ENCODE results near the gene COPG2.

COPG2 gene

GRCh38 chr7:130492523-130493274 is 175.8 kb downstream of the COPG2 start:
- H3K4me3 ChIP-seq (IDR thresholded peaks at IDR 0.05; ENCODE audit: insufficient read depth, low read depth, low read length): no peak overlapping the region
- no peaks in the 10 kb centered on the region for H3K36me3 ChIP-seq (ENCODE audit: insufficient read depth)
- no peak overlapping the region for H3K9ac ChIP-seq
- H3K27me3 ChIP-seq (ENCODE audit: insufficient read depth, low read depth): no peaks in the 10 kb centered on the region
- H3K4me1 ChIP-seq (ENCODE audit: low read depth, poor library complexity, severe bottlenecking): no peaks in the 10 kb centered on the region
- H3K27ac ChIP-seq: no peak overlapping the region
- 0 out of 2 replicates have a peak, but pooled peaks cover 6% of the 10 kb centered on the region for H3K79me2 ChIP-seq (ENCODE audit: insufficient read depth, low read depth)
- H3K4me2 ChIP-seq: no peak overlapping the region
- H4K20me1 ChIP-seq (ENCODE audit: insufficient read depth): no peaks in the 10 kb centered on the region
- no peak overlapping the region for H2AFZ ChIP-seq (ENCODE audit: low read depth)
- TF ChIP-seq, protein P1, sequence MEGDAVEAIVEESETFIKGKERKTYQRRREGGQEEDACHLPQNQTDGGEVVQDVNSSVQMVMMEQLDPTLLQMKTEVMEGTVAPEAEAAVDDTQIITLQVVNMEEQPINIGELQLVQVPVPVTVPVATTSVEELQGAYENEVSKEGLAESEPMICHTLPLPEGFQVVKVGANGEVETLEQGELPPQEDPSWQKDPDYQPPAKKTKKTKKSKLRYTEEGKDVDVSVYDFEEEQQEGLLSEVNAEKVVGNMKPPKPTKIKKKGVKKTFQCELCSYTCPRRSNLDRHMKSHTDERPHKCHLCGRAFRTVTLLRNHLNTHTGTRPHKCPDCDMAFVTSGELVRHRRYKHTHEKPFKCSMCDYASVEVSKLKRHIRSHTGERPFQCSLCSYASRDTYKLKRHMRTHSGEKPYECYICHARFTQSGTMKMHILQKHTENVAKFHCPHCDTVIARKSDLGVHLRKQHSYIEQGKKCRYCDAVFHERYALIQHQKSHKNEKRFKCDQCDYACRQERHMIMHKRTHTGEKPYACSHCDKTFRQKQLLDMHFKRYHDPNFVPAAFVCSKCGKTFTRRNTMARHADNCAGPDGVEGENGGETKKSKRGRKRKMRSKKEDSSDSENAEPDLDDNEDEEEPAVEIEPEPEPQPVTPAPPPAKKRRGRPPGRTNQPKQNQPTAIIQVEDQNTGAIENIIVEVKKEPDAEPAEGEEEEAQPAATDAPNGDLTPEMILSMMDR (conservative IDR thresholded peaks at IDR 0.05; ENCODE audit: low read depth, low read length): no peak

DNA sequence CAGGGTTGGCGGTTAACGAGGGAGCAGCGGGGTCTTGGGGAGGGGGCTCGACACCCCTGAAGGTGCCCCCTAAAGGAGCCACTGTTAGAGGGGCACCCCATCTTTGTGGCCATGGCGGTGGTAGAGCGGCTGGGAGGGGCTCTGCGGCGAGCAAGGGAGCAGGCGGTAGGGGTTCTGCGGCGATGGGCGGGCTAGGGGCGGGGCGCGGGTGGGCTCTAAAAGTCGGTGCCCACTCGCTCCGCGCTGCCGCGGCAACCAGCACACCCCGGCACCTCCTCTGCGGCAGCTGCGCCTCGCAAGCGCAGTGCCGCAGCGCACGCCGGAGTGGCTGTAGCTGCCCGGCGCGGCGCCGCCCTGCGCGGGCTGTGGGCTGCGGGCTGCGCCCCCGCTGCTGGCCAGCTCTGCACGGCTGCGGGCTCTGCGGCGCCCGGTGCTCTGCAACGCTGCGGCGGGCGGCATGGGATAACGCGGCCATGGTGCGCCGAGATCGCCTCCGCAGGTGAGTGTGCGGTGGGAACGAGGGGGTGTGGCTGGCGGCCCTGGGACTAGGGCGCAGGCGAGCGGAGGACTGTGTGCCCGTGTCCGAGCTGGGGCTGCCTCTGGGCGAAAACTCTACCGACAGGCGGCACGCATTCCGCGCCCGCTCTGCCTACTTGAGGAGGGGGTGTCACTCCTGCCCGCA is 176.6 kb downstream of the COPG2 start, which contains the start of gene MEST:
Gene MEST (plus strand): TSS at position 245 of the 682 bp plus-strand sequence. CDS start 229 bp downstream, at position 474.
- Histone ChIP-seq H3K27ac (no peak within 1 kb of the TSS), H3K27me3 (ENCODE audit: insufficient read depth, low read depth) (no peaks in the 10 kb centered on the region), H4K20me1 (ENCODE audit: insufficient read depth) (no peaks in the 10 kb centered on the region), H3K9ac (no peak within 1 kb of the TSS), H2AFZ (ENCODE audit: low read depth) (no peak within 1 kb of the TSS), H3K79me2 (ENCODE audit: insufficient read depth, low read depth) (0 out of 2 replicates have a peak, but pooled peaks cover 6% of the 10 kb centered on the region), H3K36me3 (ENCODE audit: insufficient read depth) (no peaks in the 10 kb centered on the region), H3K4me3 (IDR thresholded peaks at IDR 0.05; ENCODE audit: insufficient read depth, low read depth, low read length) (no peak within 1 kb of the TSS), H3K4me1 (ENCODE audit: low read depth, poor library complexity, severe bottlenecking) (peaks cover 4% of the 10 kb centered on the region), H3K4me2 (no peak within 1 kb of the TSS)
- TF ChIP-seq, protein P1 (conservative IDR thresholded peaks at IDR 0.05; ENCODE audit: low read depth, low read length): no peak

GRCh38 chr7:130490888-130491804 is 177.4 kb downstream of the COPG2 start:
- Histone ChIP-seq H3K4me3 (IDR thresholded peaks at IDR 0.05; ENCODE audit: insufficient read depth, low read depth, low read length) (no peak overlapping the region), H3K36me3 (ENCODE audit: insufficient read depth) (no peaks in the 10 kb centered on the region), H3K9ac (no peak overlapping the region), H3K4me2 (no peak overlapping the region), H3K27me3 (ENCODE audit: insufficient read depth, low read depth) (no peaks in the 10 kb centered on the region), H3K27ac (no peak overlapping the region), H2AFZ (ENCODE audit: low read depth) (no peak overlapping the region), H3K79me2 (ENCODE audit: insufficient read depth, low read depth) (0 out of 2 replicates have a peak, but pooled peaks cover 6% of the 10 kb centered on the region), H4K20me1 (ENCODE audit: insufficient read depth) (no peaks in the 10 kb centered on the region), H3K4me1 (ENCODE audit: low read depth, poor library complexity, severe bottlenecking) (peaks cover 5% of the 10 kb centered on the region)
- TF ChIP-seq, protein P1 (conservative IDR thresholded peaks at IDR 0.05; ENCODE audit: low read depth, low read length): 0 out of 2 replicates have a peak, but pooled peaks have one; percentile 22

GRCh38 chr7:130490311-130490791 is 178.2 kb downstream of the COPG2 start:
- Histone ChIP-seq H3K4me2 (no peak overlapping the region), H3K4me3 (IDR thresholded peaks at IDR 0.05; ENCODE audit: insufficient read depth, low read depth, low read length) (no peak overlapping the region), H3K36me3 (ENCODE audit: insufficient read depth) (no peaks in the 10 kb centered on the region), H4K20me1 (ENCODE audit: insufficient read depth) (no peaks in the 10 kb centered on the region), H3K4me1 (ENCODE audit: low read depth, poor library complexity, severe bottlenecking) (peaks cover 8% of the 10 kb centered on the region), H2AFZ (ENCODE audit: low read depth) (no peak overlapping the region), H3K9ac (no peak overlapping the region), H3K27me3 (ENCODE audit: insufficient read depth, low read depth) (no peaks in the 10 kb centered on the region), H3K79me2 (ENCODE audit: insufficient read depth, low read depth) (0 out of 2 replicates have a peak, but pooled peaks cover 6% of the 10 kb centered on the region), H3K27ac (no peak overlapping the region)
- TF ChIP-seq, protein P1 (conservative IDR thresholded peaks at IDR 0.05; ENCODE audit: low read depth, low read length): no peak

Measured in KMS-11 (cell line).